ENCODE results near the gene ROS1.
"Not testable (repeated sequence)": the region's sequence is repeated elsewhere in the genome, so short reads cannot be mapped to it uniquely, and the experiment has no call there.

Gene ROS1

DNA sequence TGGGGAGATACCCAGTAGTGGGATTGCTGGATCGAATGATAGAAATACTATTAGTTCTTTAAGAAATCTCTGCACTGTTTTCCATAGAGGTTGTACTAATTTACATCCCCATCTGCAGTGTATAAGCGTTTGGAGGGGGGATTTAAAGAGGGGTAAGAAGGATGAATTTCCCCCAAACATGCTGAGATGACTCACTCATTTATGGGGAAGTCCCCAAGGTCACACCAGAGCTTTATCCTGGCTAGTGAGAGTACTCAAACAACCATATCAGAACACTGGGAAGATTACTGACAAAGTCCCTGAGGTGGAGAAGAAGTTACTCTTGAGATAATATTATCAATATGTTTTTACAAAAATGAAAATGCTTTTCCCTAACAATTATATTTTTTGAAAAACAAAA, 44.0 kb downstream of the ROS1 start:
- no peak for DNase-seq (ENCODE audit: low read depth, low spot score)

DNA sequence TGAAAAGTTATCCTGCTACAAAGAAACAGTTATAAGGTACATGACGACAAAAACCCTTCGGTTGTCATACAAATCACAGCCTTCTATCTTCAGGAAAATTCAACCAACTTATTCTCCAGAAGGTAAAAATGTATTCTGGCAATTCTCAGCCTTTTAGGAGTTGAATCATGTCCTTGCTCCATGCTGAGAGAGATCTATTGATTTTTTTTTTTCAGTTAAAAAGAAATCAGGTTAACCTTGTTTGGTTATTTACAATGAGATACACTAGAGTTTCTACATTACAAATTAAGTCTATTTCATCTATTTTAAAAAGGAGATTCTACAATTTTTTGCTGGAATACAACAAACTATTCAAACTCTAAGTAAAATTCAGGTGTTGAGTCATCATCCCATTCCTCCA, 45.4 kb downstream of the ROS1 start:
- DNase-seq (ENCODE audit: low read depth, low spot score): no peak

DNA sequence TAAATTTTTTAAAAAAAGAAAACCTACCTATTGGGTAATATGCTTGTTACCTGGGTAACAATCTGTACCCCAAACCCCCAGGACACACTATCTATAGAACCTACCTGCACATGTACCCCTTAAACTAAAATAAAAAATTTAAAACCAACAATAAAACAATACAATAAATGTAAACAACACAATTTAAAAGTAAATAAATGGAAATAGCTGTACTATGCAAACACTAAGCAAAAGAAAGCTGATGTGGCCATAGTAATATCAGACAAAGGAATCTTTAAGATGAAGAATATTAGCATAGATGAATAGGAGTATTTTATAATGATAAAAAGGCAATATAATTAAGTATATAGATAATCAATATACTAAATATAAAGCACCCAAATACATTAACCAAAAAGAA, 50.3 kb downstream of the ROS1 start:
- no peak for DNase-seq (ENCODE audit: low read depth, low spot score)

DNA sequence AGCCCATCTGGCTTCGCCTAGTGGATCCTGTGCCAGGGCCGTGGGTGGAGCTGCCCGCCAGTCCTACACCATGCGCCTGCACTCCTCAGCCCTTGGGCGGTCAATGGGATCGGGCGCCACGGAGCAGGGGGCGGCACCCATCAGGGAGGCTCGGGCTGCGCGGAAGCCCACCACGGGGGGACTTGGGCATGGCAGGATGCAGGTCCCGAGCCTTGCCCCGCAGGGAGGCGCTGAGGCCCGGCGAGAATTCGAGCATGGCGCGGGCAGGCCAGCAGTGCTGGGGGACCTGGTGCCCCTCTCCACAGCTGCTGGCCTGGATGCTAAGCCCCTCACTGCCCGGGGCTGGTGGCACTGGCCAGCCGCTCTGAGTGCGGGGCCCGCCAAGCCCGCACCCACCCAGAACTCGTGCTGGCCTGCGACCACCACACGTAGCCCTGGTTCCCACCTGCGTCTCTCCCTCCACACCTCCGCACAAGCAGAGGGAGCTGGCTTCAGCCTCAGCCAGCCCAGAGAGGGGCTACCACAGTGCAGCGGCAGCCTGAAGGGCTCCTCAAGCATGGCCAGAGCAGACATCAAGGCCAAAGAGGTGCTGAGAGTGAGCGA, 52.4 kb downstream of the ROS1 start:
- no peak for DNase-seq (ENCODE audit: low read depth, low spot score)

DNA sequence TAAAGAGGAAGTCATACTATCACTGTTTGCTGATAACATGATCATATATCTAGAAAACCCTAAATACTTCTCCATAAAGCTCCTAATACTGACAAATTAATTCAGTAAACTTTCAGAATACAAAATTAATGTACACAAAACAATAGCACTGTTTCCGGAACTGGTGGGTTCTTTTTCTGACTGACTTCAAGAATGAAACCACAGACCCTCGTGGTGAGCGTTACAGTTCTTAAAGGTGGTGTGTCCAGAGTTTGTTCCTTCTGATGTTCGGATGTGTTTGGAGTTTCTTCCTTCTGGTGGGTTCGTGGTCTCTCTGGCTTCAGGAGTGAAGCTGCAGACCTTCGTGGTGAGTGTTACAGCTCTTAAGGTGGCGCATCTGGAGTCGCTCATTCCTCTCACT, 53.5 kb downstream of the ROS1 start:
- not testable (repeated sequence) for DNase-seq (ENCODE audit: low read depth, low spot score)

DNA sequence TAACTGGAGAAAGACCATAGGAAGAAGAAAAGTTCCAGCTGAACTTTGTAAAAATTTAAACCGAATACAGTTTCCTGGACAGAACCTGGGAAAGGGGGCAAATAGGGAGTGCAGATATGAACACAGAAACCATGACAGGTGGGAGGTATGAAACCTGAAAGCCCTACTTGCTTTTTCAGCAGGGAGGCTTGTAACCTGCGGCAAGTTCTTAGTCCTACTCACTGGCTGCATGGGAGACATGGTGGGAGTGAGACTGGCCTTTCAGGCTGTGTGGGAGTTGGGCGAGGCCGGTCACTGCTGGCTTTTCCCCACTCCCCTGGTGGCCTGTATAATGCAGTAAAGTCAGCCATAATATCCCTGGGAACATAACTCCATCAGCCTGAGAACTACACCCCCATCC, 54.2 kb downstream of the ROS1 start:
- DNase-seq (ENCODE audit: low read depth, low spot score): no peak

DNA sequence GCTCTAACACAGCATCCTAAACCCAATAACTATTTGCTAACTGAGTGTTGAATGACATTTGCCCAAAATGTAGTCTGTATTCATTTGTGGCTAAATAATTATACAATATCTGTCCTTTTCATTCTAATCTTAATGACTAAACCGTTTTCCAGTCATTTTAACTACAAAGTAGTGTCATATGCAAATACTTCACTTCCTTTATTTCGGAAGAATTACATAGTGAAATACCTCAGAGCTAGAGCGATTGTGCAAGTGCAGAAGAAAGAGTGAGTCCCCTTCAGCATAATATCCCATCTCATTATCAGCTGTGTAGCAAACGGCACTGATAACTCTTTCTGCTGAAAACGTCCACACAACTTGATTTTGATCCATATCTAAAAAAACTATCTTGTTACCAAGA, 66.2 kb downstream of the ROS1 start:
- no peak for DNase-seq (ENCODE audit: low read depth, low spot score)

DNA sequence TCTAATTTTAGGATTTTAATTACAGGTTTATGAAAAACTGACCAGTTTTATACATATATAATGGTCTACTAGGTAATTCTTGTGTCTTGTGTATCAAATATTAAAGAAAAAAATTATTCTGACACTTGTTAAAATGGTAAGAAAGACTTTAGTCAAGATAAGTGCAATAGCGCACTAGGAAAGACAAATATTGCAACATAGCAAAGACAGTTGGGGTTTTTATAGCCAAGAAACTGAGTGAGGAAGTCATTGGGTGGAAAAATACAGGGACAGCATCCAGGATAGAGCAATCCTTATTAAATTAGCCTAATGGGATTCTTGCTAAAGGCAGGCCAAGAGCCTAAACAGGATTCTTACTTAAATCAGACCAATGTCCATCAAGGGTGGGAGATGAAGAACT, 71.1 kb downstream of the ROS1 start:
- no peak for DNase-seq (ENCODE audit: low read depth, low spot score)

DNA sequence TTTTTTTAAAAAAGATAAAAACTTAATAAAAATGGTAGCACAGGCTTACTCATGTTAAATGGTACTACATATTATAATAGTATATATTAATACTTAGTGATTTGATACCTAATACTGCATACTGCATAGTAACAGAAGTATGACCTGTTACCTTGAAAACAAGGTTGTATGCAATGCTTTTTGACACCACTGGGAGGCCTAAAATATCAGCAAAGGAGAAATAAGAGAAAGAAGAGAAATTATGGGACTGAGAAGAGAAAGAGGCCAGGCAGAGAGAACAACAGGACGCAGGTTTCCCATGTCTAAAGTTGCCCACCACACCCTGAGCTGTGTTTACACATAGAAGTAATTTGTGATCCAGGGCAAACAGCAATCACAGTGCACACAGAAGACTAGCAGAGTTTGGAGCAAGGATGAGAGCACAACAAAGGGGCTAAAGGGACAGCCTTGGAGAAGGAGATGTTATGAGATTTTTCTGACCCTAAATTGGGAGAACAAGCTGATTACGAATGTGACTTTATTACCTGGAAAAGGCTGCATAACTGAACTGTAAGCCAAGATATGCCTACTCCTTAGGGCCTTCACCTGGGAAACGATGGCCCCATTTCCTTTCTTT, 73.2 kb downstream of the ROS1 start:
- no peak for DNase-seq (ENCODE audit: low read depth, low spot score)

DNA sequence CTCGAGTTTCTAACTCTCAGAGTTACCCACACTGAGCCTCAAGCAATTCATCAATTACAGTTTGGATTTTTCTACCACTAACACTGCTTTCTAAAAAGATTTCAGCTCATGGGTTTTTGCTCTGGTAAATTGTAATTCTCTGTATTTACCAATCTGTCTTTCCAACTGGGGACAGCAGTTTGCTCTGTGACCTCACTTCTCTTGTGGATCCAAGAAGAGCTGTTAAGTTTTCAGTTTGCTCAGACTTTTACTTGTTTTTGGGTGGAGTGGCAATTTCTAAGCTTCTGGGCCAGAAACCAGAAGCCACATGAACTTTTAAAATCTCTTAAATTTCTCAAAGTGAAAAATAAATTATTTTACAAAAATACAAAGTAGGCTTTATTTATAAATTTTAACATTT, 74.2 kb downstream of the ROS1 start:
- DNase-seq (ENCODE audit: low read depth, low spot score): no peak

DNA sequence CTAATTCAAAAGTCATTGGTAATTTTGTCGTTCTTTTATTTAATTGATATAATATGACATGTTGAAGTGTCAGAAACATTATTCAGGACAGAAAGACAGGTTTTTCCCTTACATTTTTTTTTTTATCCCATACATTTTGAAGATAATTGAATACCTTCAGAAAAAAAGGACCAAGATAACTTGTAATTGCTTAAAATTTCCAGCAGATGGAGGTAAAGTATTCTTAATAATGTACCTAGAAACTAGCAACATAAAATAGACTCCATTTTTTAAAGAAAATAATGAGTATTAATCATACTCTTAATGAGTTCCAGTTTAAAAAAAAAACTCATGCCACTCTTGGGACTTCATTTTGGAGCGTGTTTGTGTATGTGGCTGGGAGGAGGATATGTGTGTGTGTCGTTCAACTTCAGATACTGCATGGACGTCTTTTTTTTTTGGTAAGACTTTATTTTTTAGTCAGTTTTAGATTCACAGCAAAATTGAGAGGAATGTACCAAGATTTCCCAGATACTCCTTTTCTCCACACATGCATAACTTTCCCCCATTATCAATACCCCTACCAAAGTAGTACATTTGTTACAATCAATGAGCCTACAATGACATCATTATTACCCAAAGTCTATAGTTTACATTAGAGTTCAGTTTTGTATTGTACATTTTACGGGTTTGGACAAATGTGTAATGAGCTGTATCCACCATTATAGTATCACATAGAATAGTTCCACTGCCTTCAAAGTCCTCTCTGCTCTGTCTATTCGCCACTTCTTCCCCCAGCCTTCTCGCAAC, 79.4 kb downstream of the ROS1 start:
- DNase-seq (ENCODE audit: low read depth, low spot score): no peak

DNA sequence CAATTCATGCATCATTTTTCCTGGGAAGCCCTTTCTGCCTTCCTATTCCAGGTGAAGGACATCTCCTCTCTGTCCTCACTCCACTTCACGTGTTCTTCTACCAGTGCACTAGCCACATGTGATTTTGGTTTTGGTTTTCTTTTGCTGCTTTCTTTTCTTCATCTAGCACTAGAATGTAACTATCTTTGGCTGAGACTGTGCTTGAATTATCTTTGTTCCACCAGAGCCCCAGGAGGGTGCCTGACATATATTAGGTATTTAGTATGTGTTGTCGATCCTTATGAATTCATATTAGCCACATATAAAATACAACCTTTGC, 80.5 kb downstream of the ROS1 start:
- no peak for DNase-seq (ENCODE audit: low read depth, low spot score)

DNA sequence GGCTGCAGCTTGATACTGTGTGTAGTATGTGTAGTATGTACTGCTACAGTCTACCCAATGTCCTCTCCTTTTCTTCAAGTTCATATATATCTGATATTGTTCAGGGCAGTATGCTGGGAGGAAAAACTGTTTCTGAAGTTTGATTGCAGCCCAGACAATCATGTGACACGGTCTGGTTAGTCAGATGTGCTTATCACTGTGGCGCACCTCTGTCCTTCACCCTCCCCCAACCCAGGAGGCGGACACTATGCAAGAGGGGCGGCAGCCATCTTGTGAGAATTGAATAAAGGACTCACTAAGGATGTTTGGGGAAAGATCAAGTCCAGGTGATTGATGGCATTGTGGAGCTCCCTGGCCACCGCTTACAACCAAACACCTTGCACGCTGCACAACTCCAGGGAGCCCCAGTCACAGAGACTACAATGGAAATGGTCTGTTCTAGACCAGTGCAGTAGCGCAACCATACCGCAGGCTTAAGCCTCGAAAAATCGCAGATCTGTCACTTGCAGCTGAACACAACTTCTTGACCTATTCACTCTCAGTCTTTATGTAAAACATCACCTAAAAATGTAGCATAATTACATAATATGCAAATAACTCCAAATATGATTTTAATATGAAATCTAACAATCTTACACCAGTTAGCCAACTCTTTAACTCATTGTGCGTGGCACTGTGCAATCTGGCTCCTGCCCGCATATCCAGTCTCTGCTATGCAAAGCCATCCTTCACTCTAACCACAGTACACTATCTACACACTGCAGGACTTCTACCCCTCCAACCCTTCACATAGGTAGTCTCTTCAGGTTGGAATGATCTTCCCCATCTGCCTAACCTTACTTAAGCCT, 81.1 kb downstream of the ROS1 start:
- no peak for DNase-seq (ENCODE audit: low read depth, low spot score)

DNA sequence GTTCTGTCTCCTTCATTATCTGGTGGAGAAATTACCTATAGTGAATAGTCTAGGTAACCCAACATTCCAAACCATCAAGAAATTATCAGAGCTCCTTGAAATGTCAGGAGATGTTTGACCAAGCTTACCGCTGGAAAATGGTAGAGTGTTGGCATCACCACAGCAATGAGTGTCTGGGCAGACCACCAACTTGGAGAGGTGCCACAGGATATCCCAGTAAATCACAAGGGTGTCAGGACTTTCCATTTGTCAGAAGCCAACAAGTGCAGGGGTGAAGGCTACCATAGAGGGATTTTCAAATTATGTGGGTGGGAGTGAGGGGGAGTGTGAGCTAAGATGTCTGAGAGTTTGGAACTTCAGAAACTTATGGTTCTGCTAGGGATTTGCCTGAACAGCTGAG, 87.2 kb downstream of the ROS1 start:
- DNase-seq (ENCODE audit: low read depth, low spot score): no peak

DNA sequence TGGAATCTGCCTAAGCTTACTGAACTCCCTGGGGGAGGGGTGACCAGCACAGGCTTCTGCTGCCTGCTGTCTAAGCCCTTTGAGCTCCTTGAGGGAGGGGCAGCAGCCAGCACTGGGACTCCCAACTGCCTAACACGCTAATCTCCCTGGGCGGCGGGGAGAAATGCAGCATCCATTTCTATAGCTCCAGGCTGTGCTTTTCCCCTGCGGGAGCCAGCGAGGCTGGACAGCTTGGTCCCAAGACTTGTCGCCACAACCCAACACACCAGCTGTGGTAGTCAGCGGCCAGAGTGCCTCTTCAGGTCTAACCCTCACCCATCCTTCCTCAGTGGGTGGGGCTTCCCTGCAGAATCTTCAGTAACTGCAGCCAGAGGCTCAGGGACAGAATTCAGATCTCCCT, 95.8 kb downstream of the ROS1 start:
- no peak for DNase-seq (ENCODE audit: low read depth, low spot score)

DNA sequence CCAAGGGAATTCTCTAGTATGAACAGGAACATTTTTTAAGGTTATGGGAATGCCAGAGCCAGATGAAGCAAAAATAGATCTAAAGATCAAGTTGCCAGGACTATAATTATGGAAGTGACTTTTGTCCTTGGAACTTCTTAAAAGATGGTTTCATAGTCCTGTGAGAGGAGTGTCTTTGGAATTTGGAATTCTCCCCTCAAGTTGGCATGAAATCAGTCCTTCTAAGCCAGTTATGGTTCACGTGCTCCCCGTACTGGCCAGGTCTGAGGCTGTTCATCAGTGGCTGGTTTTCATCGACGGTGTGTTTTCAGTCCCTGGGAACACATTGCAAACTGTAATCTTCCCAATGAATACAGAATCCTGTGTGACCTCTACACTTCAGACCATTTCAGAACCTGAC, 97.2 kb downstream of the ROS1 start:
- DNase-seq (ENCODE audit: low read depth, low spot score): no peak

DNA sequence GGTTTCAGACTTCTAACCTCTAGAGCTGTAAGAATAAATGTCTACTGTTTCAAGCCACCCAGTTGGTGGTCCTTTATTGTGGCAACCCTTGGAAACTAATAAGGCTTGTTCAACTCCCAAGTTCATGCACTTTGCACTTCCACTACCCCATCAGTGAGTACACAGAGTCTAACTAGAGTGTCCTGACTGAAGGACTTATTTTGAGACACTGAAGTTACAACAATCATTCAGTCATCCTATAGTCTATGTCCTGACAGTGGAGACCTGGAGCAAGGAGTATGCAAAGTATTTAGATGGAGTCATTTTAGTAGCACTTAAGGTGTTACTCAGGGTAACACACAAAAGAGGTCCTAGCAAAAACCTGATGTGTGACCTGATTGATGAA, 97.7 kb downstream of the ROS1 start:
- DNase-seq (ENCODE audit: low read depth, low spot score): no peak

DNA sequence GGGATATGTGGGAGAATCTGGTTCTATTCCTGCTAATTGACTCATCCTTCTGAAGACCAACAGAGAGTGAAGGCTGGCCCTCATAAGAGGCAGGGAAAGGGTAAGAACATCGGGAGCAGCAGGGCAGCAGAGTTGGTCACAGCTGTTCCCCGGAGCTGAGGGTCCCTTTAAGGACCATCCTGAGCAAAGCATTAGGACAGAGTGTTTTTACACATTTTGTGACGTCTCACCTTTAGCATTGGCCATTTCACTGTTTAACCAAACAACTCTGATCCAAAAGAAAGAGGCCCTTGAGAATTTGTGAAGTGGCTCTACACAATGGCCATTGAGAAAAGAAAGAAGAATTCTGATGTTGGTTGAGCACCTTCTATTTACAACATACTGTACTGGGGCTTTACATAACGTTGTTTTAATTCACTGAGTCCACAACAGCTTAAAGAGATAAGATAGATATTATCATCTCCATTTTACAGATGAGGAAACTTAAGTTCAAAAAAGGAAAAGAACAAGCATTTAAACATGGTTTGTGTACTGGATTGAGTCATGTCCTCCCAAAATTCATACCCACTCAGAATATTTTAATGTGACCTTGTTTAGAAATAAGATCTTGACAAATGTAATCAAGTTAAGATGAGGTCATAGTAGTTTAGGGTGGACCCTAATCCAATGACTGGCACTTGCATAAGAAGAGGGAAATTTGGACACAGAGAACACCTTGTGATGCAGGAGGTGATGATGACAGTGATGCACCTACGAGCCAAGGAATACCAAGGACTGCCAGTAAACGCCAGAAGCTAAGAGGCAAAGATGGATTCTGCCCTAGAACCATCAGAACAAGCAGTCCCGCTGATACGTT, 98.4 kb downstream of the ROS1 start:
- no peak for DNase-seq (ENCODE audit: low read depth, low spot score)

DNA sequence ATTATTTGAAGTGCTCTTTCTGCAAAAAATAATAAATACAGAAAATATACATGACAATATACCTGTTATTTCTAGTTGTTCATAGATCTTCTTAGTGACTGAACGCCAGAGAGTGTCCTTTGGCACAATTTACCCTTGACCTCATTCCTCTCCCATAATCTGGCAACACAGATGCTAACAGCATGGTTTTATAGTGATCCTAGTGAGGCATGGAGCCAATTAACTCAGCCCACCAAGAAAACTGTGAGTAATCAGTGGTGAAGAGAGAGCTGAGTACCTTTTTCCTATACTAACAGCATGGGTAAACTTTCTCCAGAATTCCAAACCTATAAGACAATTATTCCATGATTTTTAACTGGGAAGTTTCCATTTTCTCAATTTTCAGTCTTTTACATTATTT, 99.3 kb downstream of the ROS1 start:
- no peak for DNase-seq (ENCODE audit: low read depth, low spot score)

DNA sequence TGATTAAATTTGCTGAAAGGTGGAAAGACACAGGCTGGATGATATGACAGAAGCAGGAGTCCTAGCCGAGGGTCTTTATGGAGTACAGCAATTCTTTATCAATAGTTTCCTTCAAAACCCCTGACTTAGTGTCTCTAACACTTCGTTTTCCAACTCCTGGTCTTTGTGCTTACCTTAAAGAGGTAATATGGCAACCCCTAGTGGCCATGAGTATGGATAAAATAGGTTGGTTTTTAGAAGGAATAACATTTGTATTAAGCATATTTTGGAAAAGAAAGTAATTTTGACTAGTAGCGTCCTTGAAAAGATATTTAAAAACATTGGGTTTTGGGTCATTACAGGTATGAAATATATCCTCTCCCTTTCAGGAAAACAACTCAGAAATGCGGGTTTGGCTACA, 108.5 kb downstream of the ROS1 start:
- DNase-seq (ENCODE audit: low read depth, low spot score): no peak

DNA sequence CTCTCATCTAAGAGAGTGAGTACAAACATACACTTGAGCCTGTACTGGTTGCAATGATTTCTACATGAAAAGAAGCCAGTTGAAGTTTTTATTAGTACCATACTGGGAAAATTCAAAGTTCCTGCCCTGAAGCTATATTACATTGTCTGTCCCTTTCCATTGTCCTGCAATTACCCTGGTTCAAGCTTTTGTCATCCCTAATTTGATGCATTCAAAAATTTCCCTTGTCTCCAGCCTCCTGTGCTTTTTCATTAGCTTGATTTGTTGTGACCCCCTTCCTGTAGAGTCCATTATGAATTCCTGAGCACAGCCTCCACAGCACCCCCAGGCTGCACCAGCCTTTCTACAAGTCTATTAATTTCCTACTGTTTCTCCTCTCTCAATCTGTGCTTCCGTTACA, 114.0 kb downstream of the ROS1 start:
- DNase-seq (ENCODE audit: low read depth, low spot score): no peak

DNA sequence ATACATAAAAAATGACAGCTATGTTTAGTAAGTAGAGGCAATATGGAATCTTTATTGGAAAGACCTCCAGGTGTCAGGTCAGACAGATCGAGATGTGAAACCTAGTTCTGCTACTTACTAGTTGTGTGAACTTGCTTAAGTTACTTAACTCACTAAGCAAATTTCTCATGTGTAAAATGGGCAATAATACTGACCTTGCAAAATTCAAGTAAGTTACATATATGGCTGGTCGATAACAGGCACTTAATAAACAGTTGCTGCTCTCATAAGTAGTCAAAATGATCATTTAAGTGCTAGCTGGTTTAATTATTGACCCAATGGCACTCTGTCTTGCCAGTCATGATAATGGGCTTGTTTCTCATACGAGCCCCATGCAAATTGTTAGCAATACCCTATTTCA, 114.4 kb downstream of the ROS1 start:
- DNase-seq (ENCODE audit: low read depth, low spot score): no peak
